CD4-positive, alpha-beta memory T cell (primary cell): ENCODE measurements around the gene NWD2. TPM values are rescaled to one million over a fixed set of nuclear protein-coding genes. Genes with fewer than 3 reads are reported as not detected.

ENCODE experiments used
- CTCF ChIA-PET: fragments of 350-600 bp; sonication (Branson Sonifier 250); formaldehyde crosslinking; loops from one replicate; lab custom pipeline; 2021; ENCODE audit warnings: inconsistent platforms; ENCODE audit not compliant: partially characterized antibody; lab: Charles Lee
- POLR2A ChIA-PET: fragments of 350-600 bp; sonication (Branson Sonifier 250); formaldehyde crosslinking; loops from one replicate; lab custom pipeline; 2021; ENCODE audit not compliant: partially characterized antibody; lab: Charles Lee
- DNase-seq, 5 donors: peaks; one replicate each; pipeline versions ENCODE4 v3.0.0 to v3.0.0-alpha.2; 2020 to 2022; ENCODE audit warnings: mixed read lengths in 1 of 5
- H3K27ac ChIP-seq: one replicate; pipeline ENCODE4 v1.7.0; 2013; ENCODE audit warnings: low read depth, low read length
- H3K27me3 ChIP-seq: 2 replicates; pipeline ENCODE4 v1.7.0; 2013; ENCODE audit warnings: mild to moderate bottlenecking, low read length, moderate library complexity; ENCODE audit not compliant: insufficient read depth
- H3K36me3 ChIP-seq: 2 replicates; pipeline ENCODE4 v1.7.0; 2013; ENCODE audit warnings: mild to moderate bottlenecking, low read length, moderate library complexity; ENCODE audit not compliant: insufficient read depth
- H3K4me1 ChIP-seq: 2 replicates; pipeline ENCODE4 v1.7.0; 2013; ENCODE audit warnings: mild to moderate bottlenecking, low read length, moderate library complexity; ENCODE audit not compliant: insufficient read depth
- H3K4me3 ChIP-seq, 2 donors: one replicate each; pipeline ENCODE4 v1.7.0; 2013; ENCODE audit warnings: low read length in 2 of 2, mild to moderate bottlenecking in 1 of 2
- H3K9me3 ChIP-seq, 2 donors: one replicate each; pipeline ENCODE4 v1.7.0; 2013; ENCODE audit warnings: low read length in 2 of 2, control low read depth in 1 of 2; ENCODE audit not compliant: control insufficient read depth in 1 of 2
- H3K27ac Mint-ChIP-seq, 7 donors: one replicate each; pipeline ENCODE4 v1.8.0; 2020 to 2021; ENCODE audit warnings: mixed read lengths in 7 of 7, mild to moderate bottlenecking in 6 of 7, inconsistent platforms in 3 of 7, moderate library complexity in 3 of 7
- H3K27me3 Mint-ChIP-seq, 2 donors: one replicate each; pipeline ENCODE4 v1.8.0; 2020 to 2021; ENCODE audit warnings: mixed read lengths in 2 of 2
- H3K36me3 Mint-ChIP-seq, 2 donors: one replicate each; pipeline ENCODE4 v1.8.0; 2020 to 2021; ENCODE audit warnings: mixed read lengths in 2 of 2, inconsistent platforms in 1 of 2, mild to moderate bottlenecking in 1 of 2
- H3K4me1 Mint-ChIP-seq, 4 donors: one replicate each; pipeline ENCODE4 v1.8.0; 2020 to 2021; ENCODE audit warnings: mixed read lengths in 4 of 4, mild to moderate bottlenecking in 1 of 4
- H3K4me3 Mint-ChIP-seq, 8 donors: one replicate each; pipeline ENCODE4 v1.8.0; 2020 to 2021; ENCODE audit warnings: mixed read lengths in 8 of 8, mild to moderate bottlenecking in 7 of 8, moderate library complexity in 6 of 8, inconsistent platforms in 3 of 8
- H3K9me3 Mint-ChIP-seq, 8 donors: one replicate each; pipeline ENCODE4 v1.8.0; 2020 to 2021; ENCODE audit warnings: mixed read lengths in 8 of 8, mild to moderate bottlenecking in 5 of 8, inconsistent platforms in 3 of 8, moderate library complexity in 1 of 8
- intact Hi-C: fragments of 100-400 bp; cut with micrococcal nuclease; formaldehyde crosslinking; loops from one replicate; pipeline ENCODE4 v1.15.1; 2023
- polyA plus RNA-seq, 2 donors: library from polyadenylated mRNA; unstranded; fragments of 300-500 nt; fragmentation: Illumina TruSeq; gene quantifications; one replicate each; pipeline ENCODE4 v1.2.3, GENCODE V29; 2021
- total RNA-seq, 2 experiments: library from RNA; stranded (reverse); gene quantifications; one replicate each; pipeline ENCODE4 v1.2.3, GENCODE V29; 2021

Gene NWD2
- total and polyA plus RNA-seq, 4 experiments from 2014 or later, result not detected

GRCh38 chr4:37243722-37244582 lies 591 bp upstream of the NWD2 start:
- Histone ChIP-seq H3K27ac (no peak overlapping the region), H3K36me3 (no peaks in the 10 kb centered on the region), H3K27me3 (peaks cover 5% of the 10 kb centered on the region), H3K4me1 (no peaks in the 10 kb centered on the region), H3K4me3 (no peak overlapping the region), H3K9me3 (no peaks in the 10 kb centered on the region)
- H3K27me3 Mint-ChIP-seq, result peaks cover 15 to 21% of the 10 kb centered on the region in 2 donors
- ChIA-PET POLR2A (no interaction called here), CTCF (no interaction called here)
- H3K4me1 Mint-ChIP-seq, result peaks cover 0 to 2% (median 0%) of the 10 kb centered on the region in 4 donors
- no peak overlapping the region for H3K4me3 Mint-ChIP-seq
- H3K27ac Mint-ChIP-seq, result no peak overlapping the region
- peaks cover 0 to 4% (median 0%) of the 10 kb centered on the region in 8 donors for H3K9me3 Mint-ChIP-seq
- DNase-seq, result no peak
- intact Hi-C loops, result no loop called here
- H3K36me3 Mint-ChIP-seq, result no peaks in the 10 kb centered on the region

- Mint-ChIP-seq H3K27me3 (peaks cover 15 to 26% of the 10 kb centered on the region in 2 donors), H3K4me3 (no peak overlapping the region), H3K27ac (no peak overlapping the region), H3K9me3 (peaks cover 0 to 4% (median 0%) of the 10 kb centered on the region in 8 donors), H3K36me3 (no peaks in the 10 kb centered on the region), H3K4me1 (peaks cover 0 to 2% (median 0%) of the 10 kb centered on the region in 4 donors)
- Histone ChIP-seq H3K9me3 (no peaks in the 10 kb centered on the region), H3K36me3 (no peaks in the 10 kb centered on the region), H3K27ac (no peak overlapping the region), H3K4me1 (no peaks in the 10 kb centered on the region), H3K4me3 (no peak overlapping the region), H3K27me3 (peaks cover 5% of the 10 kb centered on the region)
- POLR2A ChIA-PET, result no interaction called here
- intact Hi-C loops, result no loop called here
- no peak for DNase-seq
- CTCF ChIA-PET, result no interaction called here
These were observed 930 bp downstream of the NWD2 start for GRCh38 chr4:37245391-37245954.

GRCh38 chr4:37246891-37247290 lies 2.3 kb downstream of the NWD2 start:
- no peak overlapping the region for H3K4me3 ChIP-seq
- no peaks in the 10 kb centered on the region for H3K36me3 ChIP-seq
- H3K27ac ChIP-seq, result no peak overlapping the region
- Mint-ChIP-seq H3K4me3 (no peak overlapping the region), H3K4me1 (peaks cover 0 to 2% (median 0%) of the 10 kb centered on the region in 4 donors), H3K27ac (no peak overlapping the region), H3K9me3 (peaks cover 0 to 4% (median 0%) of the 10 kb centered on the region in 8 donors), H3K27me3 (peaks cover 13 to 26% of the 10 kb centered on the region in 2 donors), H3K36me3 (no peaks in the 10 kb centered on the region)
- no peaks in the 10 kb centered on the region for H3K9me3 ChIP-seq
- peaks cover 5% of the 10 kb centered on the region for H3K27me3 ChIP-seq
- ChIA-PET POLR2A (no interaction called here), CTCF (no interaction called here)
- intact Hi-C loops, result no loop called here
- no peaks in the 10 kb centered on the region for H3K4me1 ChIP-seq
- no peak for DNase-seq

GRCh38 chr4:37258221-37258620 lies 13.7 kb downstream of the NWD2 start:
- Mint-ChIP-seq H3K4me1 (no peaks in the 10 kb centered on the region), H3K27me3 (peaks cover 0 to 3% of the 10 kb centered on the region in 2 donors), H3K4me3 (no peak overlapping the region), H3K36me3 (no peaks in the 10 kb centered on the region), H3K27ac (no peak overlapping the region), H3K9me3 (peaks cover 0 to 3% (median 0%) of the 10 kb centered on the region in 8 donors)
- Histone ChIP-seq H3K9me3 (no peaks in the 10 kb centered on the region), H3K27ac (no peak overlapping the region), H3K36me3 (no peaks in the 10 kb centered on the region), H3K27me3 (no peaks in the 10 kb centered on the region), H3K4me1 (no peaks in the 10 kb centered on the region), H3K4me3 (no peak overlapping the region)
- CTCF ChIA-PET, result no interaction called here
- intact Hi-C loops, result no loop called here
- POLR2A ChIA-PET, result no interaction called here
- DNase-seq, result no peak

- Mint-ChIP-seq H3K4me3 (no peak overlapping the region), H3K27me3 (peaks cover 0 to 2% of the 10 kb centered on the region in 2 donors), H3K9me3 (peaks cover 0 to 5% (median under 1%) of the 10 kb centered on the region in 8 donors), H3K36me3 (no peaks in the 10 kb centered on the region), H3K27ac (no peak overlapping the region), H3K4me1 (no peaks in the 10 kb centered on the region)
- Histone ChIP-seq H3K4me3 (no peak overlapping the region), H3K9me3 (no peaks in the 10 kb centered on the region), H3K4me1 (no peaks in the 10 kb centered on the region), H3K36me3 (no peaks in the 10 kb centered on the region), H3K27ac (no peak overlapping the region), H3K27me3 (no peaks in the 10 kb centered on the region)
- ChIA-PET POLR2A (no interaction called here), CTCF (no interaction called here)
- intact Hi-C loops, result no loop called here
- no peak for DNase-seq
These were observed 23.8 kb downstream of the NWD2 start for GRCh38 chr4:37268319-37268718.

- Histone ChIP-seq H3K27ac (no peak overlapping the region), H3K36me3 (no peaks in the 10 kb centered on the region), H3K27me3 (no peaks in the 10 kb centered on the region), H3K9me3 (no peaks in the 10 kb centered on the region), H3K4me3 (no peak overlapping the region), H3K4me1 (no peaks in the 10 kb centered on the region)
- DNase-seq, result no peak
- ChIA-PET POLR2A (no interaction called here), CTCF (no interaction called here)
- no peak overlapping the region for H3K27ac Mint-ChIP-seq
- H3K4me3 Mint-ChIP-seq, result no peak overlapping the region
- no peaks in the 10 kb centered on the region for H3K36me3 Mint-ChIP-seq
- no peaks in the 10 kb centered on the region for H3K27me3 Mint-ChIP-seq
- peaks cover 0 to 25% (median 14%) of the 10 kb centered on the region in 8 donors for H3K9me3 Mint-ChIP-seq
- intact Hi-C loops, result no loop called here
- H3K4me1 Mint-ChIP-seq, result no peaks in the 10 kb centered on the region
These were observed 34.6 kb downstream of the NWD2 start for GRCh38 chr4:37279121-37279520.

GRCh38 chr4:37279894-37280592 lies 35.5 kb downstream of the NWD2 start:
- Histone ChIP-seq H3K27me3 (no peaks in the 10 kb centered on the region), H3K9me3 (no peaks in the 10 kb centered on the region), H3K27ac (no peak overlapping the region), H3K36me3 (no peaks in the 10 kb centered on the region), H3K4me1 (no peaks in the 10 kb centered on the region), H3K4me3 (no peak overlapping the region)
- intact Hi-C loops, result no loop called here
- no peak for DNase-seq
- POLR2A ChIA-PET, result no interaction called here
- CTCF ChIA-PET, result no interaction called here
- H3K4me3 Mint-ChIP-seq, result no peak overlapping the region
- no peaks in the 10 kb centered on the region for H3K36me3 Mint-ChIP-seq
- H3K27ac Mint-ChIP-seq, result no peak overlapping the region
- H3K27me3 Mint-ChIP-seq, result no peaks in the 10 kb centered on the region
- H3K4me1 Mint-ChIP-seq, result no peaks in the 10 kb centered on the region
- H3K9me3 Mint-ChIP-seq, result peaks cover 0 to 23% (median 14%) of the 10 kb centered on the region in 8 donors
